ENCODE results near the gene PHRF1. TPM values are rescaled to one million over a fixed set of nuclear protein-coding genes. Genes with fewer than 3 reads are reported as not detected.
"Not testable (repeated sequence)": the region's sequence is repeated elsewhere in the genome, so short reads cannot be mapped to it uniquely, and the experiment has no call there.

The PHRF1 gene
- total RNA-seq, 6 donors from 2014 or later: 25.7 to 93.2 (median 37.9) TPM

DNA sequence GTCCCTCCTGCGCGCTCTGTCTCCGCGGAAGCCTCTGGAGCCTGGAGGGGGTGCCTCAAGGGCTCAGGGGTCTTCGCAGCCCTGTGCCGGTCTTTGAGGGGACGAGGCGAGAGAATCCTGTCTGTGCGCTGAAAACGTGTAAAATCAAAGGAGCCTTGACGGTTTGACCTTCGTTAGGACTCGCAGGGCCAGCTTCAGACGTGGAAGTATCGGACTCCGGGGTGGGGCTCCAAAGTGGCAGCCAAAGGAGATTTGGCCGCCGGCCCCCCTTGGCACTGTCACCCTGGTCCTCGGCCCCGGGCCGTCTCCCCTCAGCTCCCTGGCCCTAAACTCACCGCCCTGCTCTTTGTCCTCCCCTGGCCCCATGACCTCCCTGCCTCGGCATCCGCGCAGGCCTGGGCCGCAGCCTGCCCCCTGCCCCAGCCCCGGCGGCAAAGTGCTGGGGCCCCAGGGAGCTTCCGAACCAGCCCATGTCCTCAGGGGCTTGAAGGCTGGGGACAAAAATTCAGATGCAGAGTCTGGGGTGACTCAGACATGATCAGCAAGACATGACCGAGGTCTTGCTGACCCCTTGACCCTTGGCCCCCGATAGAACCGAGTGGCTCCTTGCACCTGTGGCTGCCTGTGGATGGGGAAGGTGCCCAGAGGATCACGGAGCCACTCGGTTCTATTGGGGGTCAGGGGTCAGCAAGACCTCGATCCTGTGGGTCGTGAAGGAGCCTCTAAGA lies 6.9 kb upstream of the PHRF1 start:
- no peaks in the 10 kb centered on the region for H3K9me3 ChIP-seq
- H3K27ac ChIP-seq: peak overlapping the region; percentile 83 to 88 (median 84)
- no peaks in the 10 kb centered on the region for H3K36me3 ChIP-seq
- DNase-seq (peak in 1 of 2 donors; percentile 86), ATAC-seq (ENCODE audit: low FRiP score in 2 of 2) (no peak)
- H3K4me1 ChIP-seq: peaks cover 18 to 38% (median 29%) of the 10 kb centered on the region in 4 donors
- WGBS, 2 donors: 47 to 71% methylated on average over 10 to 36 of the region's 36 CpGs
- TF ChIP-seq POLR2AphosphoS5 (IDR thresholded peaks at IDR 0.05): no peak
- no peak for TF ChIP-seq POLR2A (IDR thresholded peaks at IDR 0.05)
- no peak for TF ChIP-seq EP300 (IDR thresholded peaks at IDR 0.05)
- TF ChIP-seq CTCF (IDR thresholded peaks at IDR 0.05): no peak
- H3K4me3 ChIP-seq: peak overlapping the region; percentile 58 to 79 (median 76)
- no peaks in the 10 kb centered on the region for H3K27me3 ChIP-seq

DNA sequence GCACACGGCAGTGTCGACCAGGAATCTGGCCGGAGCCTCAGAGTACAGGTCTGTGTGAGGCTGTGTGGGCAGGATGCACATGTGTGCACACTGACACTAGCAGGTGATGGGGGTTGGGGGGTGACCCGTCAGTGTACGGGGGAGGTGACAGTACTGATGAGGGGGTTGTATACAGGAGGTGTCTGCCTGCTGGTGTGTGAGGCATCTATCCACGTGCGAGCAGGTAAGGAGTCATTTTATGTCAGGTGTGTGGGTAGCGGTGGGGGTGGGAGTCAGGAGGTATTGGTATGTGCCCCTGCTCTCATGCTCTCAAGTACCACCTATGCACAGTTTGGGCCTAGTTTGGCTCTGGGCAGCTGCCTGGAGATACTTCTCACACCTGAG lies 4.5 kb upstream of the PHRF1 start:
- 41 to 75% methylated on average over 3 to 8 of the region's 8 CpGs for WGBS, 2 donors
- no peaks in the 10 kb centered on the region for H3K9me3 ChIP-seq
- ATAC-seq (ENCODE audit: low FRiP score in 2 of 2) (no peak), DNase-seq (no peak)
- peaks cover 30 to 49% (median 36%) of the 10 kb centered on the region in 4 donors for H3K4me1 ChIP-seq
- TF ChIP-seq EP300 (IDR thresholded peaks at IDR 0.05): no peak
- H3K36me3 ChIP-seq: no peaks in the 10 kb centered on the region
- no peak overlapping the region for H3K27ac ChIP-seq
- no peak overlapping the region for H3K4me3 ChIP-seq
- H3K27me3 ChIP-seq: no peaks in the 10 kb centered on the region

GRCh38 chr11:573146-573759 lies 3.0 kb upstream of the PHRF1 start:
- Histone ChIP-seq H3K27me3 (no peaks in the 10 kb centered on the region), H3K27ac (peak overlapping the region in 3 of 4 donors; percentile 26 to 60 (median 46)), H3K9me3 (no peaks in the 10 kb centered on the region), H3K36me3 (no peaks in the 10 kb centered on the region), H3K4me3 (no peak overlapping the region), H3K4me1 (peaks cover 36 to 51% (median 39%) of the 10 kb centered on the region in 4 donors)
- 69 to 86% methylated on average over 9 to 16 of the region's 16 CpGs for whole genome bisulfite sequencing, 2 donors
- ATAC-seq (ENCODE audit: low FRiP score in 2 of 2): peak in 1 of 2 donors; percentile 17
- TF ChIP-seq POLR2AphosphoS5 (IDR thresholded peaks at IDR 0.05) (no peak), EP300 (IDR thresholded peaks at IDR 0.05) (no peak), POLR2A (IDR thresholded peaks at IDR 0.05) (no peak), CTCF (IDR thresholded peaks at IDR 0.05) (no peak)
- DNase-seq: peak; percentile 73 to 81

DNA sequence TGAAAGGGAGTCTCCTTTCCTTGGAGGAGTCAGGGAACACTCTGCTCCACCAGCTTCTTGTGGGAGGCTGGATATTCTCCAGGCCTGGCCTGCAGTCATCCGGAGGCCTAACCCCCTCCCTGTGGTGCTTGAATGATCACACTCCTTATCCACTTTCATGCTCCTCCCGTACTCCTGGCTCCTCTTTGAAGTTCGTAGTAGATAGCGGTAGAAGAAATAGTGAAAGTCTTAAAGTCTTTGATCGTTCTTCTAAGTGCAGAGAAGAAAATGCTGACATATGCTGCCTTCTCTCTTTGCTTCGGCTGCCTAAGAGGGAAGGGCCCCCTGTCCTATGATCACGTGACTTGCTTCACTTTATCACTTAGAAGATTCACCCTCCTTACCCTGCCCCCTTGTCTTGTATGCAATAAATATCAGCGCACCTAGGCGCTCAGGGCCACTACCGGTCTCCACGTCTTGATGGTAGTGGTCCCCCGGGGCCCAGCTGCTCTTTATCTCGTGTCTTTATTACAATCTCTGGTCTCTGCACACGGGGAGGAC lies 2.2 kb upstream of the PHRF1 start:
- Histone ChIP-seq H3K27ac (peak overlapping the region in 2 of 4 donors; percentile 17 to 46), H3K4me1 (peaks cover 42 to 57% (median 44%) of the 10 kb centered on the region in 4 donors), H3K4me3 (peak overlapping the region in 3 of 4 donors; percentile 76 to 96 (median 80))
- H3K9me3 ChIP-seq; ATAC-seq (ENCODE audit: low FRiP score in 2 of 2); DNase-seq; H3K36me3 ChIP-seq; H3K27me3 ChIP-seq: not testable (repeated sequence)
- 52 to 72% methylated on average over 13 to 14 of the region's 14 CpGs for WGBS, 2 donors

DNA sequence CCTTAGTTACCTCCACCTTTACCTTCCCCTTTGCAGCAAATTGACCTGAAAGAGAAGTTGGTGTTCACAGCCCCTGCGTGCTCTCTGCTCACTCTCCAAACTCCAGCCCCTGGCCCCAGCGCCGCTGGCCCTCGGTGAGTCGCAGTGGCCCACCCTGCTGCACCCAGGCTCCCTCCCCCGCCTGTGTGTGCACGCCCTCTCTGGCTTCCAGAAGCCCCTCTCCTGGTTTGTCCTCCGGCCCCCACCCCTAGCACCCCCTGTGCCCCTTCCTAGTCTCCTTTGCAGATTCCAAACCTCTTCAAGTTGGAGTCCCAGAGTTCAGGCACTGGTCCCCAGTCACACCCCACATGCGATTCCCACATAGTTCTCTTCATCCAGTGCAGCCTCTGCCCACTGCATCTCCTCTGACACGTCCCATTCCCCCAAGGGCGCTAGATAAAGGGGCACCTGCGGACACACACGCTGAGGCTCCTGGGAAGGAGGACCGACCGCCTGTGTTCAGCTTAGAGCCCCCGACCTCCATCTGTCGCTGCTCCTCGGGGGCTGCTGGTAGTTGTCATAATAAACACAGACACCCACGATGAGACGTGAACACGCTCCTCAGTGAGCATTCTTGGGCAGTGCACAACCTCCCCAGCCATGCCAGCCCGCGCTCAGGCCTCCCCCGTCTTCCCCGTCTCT lies 1.5 kb upstream of the PHRF1 start:
- ATAC-seq (ENCODE audit: low FRiP score in 2 of 2): peak in 1 of 2 donors; percentile 7
- Histone ChIP-seq H3K4me1 (peaks cover 42 to 56% (median 46%) of the 10 kb centered on the region in 4 donors), H3K9me3 (no peaks in the 10 kb centered on the region), H3K4me3 (peak overlapping the region; percentile 71 to 96 (median 78)), H3K27me3 (no peaks in the 10 kb centered on the region), H3K36me3 (no peaks in the 10 kb centered on the region), H3K27ac (peak overlapping the region; percentile 52 to 68 (median 60))
- TF ChIP-seq EP300 (IDR thresholded peaks at IDR 0.05): no peak
- TF ChIP-seq CTCF (IDR thresholded peaks at IDR 0.05): no peak
- peak in 1 of 2 donors; percentile 74 for DNase-seq
- WGBS, 2 donors: 30 to 32% methylated on average over 23 to 24 of the region's 25 CpGs

Data from upper lobe of left lung (tissue), 6 donors.